Middle frontal gyrus (tissue), 1 donor: ENCODE measurements around the gene TRPV6.

ENCODE experiments used
- DNase-seq: peaks from one replicate; pipeline ENCODE4 v3.0.0-alpha.2; 2015; ENCODE audit warnings: low spot score; ENCODE audit errors: extremely low spot score

Gene TRPV6

DNA sequence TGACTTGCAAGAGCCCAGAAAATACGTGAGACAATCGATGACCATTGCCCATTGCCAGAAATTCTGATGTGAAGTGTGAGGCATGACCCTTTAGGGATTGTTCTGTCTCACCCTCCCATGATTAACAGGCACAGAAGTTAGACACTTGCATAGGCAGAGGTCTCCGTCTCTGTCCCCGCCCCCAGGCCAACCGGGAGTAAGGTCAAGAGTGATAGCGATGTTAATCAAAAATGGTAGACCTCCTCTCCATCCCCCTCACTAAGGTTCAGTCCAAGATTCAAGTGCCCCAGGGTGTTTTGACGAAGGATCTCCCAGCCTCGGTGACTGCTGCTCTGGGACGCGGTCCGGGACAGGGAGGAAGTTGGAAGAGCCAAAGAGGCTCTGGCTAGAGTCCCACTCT lies 22.7 kb upstream of the TRPV6 start:
- DNase-seq = no peak

- no peak for DNase-seq
These were observed 21.1 kb upstream of the TRPV6 start for GRCh38 chr7:142906643-142907042.

DNA sequence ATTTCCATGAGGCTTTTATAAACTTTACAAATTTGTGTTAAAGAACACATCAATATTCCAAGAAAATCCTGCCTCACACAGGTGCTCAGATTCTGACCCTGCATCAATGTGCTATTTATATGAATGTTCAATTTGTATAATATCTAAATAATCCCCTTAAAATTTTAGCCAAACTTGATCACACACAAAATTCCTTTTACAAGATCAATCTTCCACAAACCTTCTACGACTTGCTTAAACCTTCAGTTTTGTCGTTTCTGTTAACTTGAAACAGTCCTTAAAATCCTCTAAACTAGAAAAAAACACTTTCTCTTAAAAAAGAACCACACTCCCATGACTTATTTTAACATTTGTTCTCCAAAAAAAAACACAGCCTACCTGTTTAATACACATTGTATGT lies 20.2 kb upstream of the TRPV6 start:
- no peak for DNase-seq

GRCh38 chr7:142904128-142904527 lies 18.6 kb upstream of the TRPV6 start:
- DNase-seq = no peak

- DNase-seq = no peak
These were observed 16.1 kb upstream of the TRPV6 start for GRCh38 chr7:142901426-142902259.

- DNase-seq = no peak
These were observed 14.1 kb upstream of the TRPV6 start for GRCh38 chr7:142899661-142900060.

DNA sequence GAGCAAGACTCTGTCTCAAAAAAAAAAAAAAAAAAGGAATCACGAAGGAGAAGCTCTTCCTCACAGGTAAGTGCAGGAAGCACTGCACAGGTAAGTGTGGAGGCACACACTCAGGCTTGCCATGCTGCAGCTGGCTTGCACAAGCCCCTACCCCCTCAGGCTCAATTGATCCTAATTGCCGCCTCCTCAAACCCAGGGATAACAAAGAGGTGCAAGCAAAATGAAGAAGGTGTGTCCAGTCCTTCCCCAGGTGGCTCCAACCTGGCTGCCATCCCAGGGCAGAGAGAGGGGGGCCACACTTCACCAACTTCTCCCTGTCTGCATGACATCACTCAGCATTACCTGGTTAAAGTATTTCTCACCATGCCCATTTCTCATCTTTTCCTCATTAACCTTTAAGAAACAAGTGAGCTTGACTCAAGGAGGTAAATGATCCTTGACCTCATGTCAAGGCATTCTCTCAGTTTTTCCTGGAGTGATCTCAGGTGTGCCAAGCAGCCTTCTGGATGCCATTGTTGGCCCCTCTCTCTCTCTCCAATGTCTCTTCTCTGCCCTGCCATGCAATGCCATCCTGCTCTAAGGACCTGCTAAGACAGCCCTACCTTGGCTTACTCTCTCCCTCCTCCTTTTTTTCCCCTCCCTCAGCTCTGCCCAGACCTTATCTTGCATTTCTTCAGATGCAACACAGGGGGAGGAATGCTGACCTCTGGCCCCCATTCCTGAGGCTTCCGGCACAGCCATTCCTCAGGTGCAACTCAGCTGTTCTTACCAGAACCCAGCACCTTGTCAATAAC lies 13.0 kb upstream of the TRPV6 start:
- no peak for DNase-seq

DNA sequence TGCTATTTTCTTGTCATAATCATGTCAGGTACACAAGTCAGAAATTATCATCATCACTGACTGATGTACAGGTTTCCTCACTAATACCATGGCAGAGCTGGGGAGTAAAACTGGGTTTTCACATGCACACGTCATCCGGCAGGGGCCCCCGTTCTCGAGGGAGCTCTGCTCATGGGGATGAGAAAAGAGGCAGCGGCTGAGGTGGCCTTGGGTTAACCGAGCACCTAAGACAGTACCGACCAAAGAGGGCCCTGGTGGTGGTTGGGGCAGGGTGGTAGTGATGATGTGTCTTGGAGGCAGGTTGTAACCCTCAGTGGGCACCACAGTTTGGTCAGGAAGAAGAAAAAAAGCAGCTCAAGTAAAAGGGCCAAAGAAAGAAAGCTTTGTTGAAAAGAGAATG lies 12.1 kb upstream of the TRPV6 start:
- no peak for DNase-seq

DNA sequence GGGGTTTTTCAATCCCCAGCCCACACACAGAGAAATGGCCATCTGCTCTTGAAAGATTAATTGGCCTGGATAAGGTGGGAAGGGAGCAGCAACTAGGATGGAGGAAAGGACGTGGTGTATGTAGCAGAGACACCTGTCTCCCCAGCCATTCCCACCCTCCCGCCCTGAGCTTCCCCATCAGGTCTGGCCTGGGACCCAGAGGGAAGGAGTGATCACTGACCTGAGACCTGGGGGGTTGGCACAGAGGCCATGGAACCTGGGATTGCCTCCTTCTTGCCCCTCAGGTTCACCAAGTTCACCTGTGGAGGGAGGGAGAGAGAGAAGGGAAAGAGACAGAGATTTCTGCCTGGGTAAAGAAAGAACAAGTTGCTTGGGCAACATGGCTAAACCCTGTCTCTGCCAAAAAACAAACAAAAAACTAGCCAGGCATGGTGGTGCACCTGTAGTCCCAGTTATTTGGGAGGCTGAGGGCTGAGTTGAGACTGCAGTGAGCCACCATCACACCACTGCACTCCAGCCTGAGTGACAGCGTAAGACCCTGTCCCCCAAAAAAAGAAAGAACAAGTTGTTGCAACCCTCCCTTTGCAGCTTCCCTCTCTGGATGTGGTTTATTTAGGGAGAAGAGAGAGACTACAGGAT lies 11.3 kb upstream of the TRPV6 start:
- DNase-seq = no peak

DNA sequence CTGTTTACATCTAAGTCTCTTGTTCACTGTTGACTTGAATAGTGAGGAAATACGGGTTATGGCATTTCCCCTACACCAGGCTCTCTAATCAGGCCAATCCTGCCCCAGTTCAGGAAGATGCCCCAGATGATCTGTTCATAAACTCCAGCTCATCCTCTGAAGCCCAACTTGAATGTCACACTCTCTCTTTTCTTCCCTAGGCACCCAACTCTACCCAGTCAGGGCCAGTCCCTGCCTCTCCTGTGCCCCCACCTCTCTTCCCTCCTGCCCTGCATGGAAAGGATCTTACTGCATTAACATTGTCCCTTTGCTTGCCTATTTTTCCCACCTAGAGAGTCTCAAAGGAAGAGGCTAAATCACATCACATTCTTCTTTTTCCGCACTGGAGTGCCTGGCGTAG lies 10.6 kb upstream of the TRPV6 start:
- no peak for DNase-seq

GRCh38 chr7:142894985-142895593 lies 9.5 kb upstream of the TRPV6 start:
- DNase-seq = no peak

- no peak for DNase-seq
These were observed 8.8 kb upstream of the TRPV6 start for GRCh38 chr7:142894112-142894984.

- no peak for DNase-seq
These were observed 7.4 kb upstream of the TRPV6 start for GRCh38 chr7:142892951-142893350.

- DNase-seq = no peak
These were observed 6.0 kb upstream of the TRPV6 start for GRCh38 chr7:142891490-142892082.

DNA sequence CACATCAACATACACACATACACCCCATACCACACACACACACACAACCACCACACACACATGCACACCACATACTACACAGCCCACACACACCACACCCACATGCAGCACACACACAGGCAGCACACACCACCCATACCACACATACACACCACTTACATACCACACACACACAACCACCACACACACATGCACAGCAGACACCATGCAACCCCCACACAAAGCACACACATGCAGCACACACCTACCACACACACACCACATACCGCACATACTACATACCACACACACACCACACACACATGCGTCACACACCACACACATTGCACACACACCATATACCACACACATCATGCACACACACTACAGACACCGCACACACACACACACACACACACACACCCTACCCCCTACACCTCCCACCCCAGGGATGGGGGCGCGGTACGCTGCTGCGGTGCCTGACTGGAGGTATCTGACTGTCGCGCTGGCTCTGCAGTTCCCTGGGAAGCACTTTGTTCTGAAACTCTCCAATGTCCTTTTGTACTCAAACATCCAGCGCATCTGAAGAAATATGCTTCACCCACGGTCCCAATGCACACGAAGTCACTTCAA lies 5.4 kb upstream of the TRPV6 start:
- DNase-seq = no peak

DNA sequence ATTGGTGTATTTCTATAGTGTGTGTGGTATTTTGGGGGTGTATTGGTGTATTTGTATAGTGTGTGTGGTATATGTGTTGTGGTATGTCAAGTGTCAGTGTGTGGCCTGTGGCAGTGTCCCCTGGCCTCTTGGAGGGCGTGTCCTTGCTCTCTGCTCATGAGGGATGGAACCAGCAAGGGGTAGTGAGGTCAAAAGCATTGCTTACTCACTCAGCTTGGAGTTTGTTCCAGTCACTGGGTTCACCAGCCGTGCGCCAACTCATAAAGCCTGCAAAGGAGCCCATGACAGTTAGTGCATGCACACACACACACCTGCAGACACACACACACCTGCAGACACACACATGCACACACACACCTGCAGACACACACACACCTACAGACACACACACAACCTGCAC lies 4.3 kb upstream of the TRPV6 start:
- no peak for DNase-seq

- DNase-seq = no peak
These were observed 1.9 kb upstream of the TRPV6 start for GRCh38 chr7:142887282-142888015.

- DNase-seq = no peak
These were observed 1.3 kb upstream of the TRPV6 start for GRCh38 chr7:142886866-142887265.

- DNase-seq = no peak
These were observed 1.3 kb downstream of the TRPV6 start for GRCh38 chr7:142884286-142884640.
